ENCODE data around the gene TMEM186. TPM values are rescaled to one million over a fixed set of nuclear protein-coding genes. Genes with fewer than 3 reads are reported as not detected.
A peak's percentile ranks its signal among the peaks of the same experiment; 100 is the strongest.

The TMEM186 gene
- polyA plus RNA-seq (2012; rRNA removed) = 13.2 and 18.2 TPM in 2 replicates
- 16.1 and 16.8 TPM in 2 replicates for polyA plus RNA-seq (2012; cell fraction: cytosol; rRNA removed)
- 15.9 and 16.9 TPM in 2 replicates for polyA plus RNA-seq (2012; cell fraction: nucleus; rRNA removed)

DNA sequence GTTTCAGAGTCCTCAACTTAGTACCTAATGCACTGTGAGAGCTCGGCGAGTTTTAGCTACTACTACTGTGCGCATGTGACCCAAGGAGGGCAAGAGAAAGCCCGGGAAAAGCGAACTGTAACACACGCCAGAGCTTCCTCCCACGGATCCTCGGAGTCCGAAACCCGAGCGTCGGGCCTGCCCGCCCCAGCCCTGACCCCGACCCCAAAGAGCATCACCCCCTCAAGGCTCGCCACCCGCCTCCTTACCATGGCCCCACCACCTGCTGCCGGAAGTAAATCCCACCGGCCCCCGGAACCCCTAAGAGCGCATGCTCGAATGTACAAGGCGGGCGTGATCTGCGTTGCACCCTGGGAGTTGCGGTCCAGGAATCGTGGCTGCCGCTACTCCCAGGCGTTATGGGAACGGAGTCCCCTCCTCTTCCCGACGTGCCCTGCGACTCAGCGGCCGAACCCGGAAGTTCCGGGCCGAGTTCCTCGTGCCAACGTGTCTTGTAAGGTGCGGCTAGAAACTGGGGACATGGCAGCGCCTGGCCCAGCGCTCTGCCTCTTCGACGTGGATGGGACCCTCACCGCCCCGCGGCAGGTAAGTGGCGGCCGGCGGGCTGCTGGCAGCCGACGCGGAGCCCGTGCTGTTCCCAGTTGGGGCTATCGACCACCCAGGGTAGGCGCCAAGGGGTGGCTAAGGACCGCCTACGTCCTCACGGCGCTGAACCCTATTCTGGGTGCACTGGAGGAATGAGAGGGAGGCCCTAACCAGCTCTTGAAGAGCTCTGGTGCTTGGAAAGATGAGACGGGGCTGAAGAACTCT is at the start of gene TMEM186, which contains the start of gene PMM2:
Gene TMEM186, minus strand, starts transcription at position 276 of the 810 bp plus-strand sequence. Its CDS starts 25 bp downstream, at position 251.
Gene PMM2, plus strand, starts transcription at position 476 of the 810 bp plus-strand sequence. Its CDS starts 44 bp downstream, at position 520.
- Histone ChIP-seq H3K79me2 (ENCODE audit: insufficient read depth) (peaks cover 76% of the 10 kb centered on the region), H3K9ac (peak within 1 kb of the TSS; percentile 95), H3K9me3 (no peaks in the 10 kb centered on the region), H3K4me3 (ENCODE audit: low read depth in 2 of 2, low read length in 1 of 2) (peak within 1 kb of the TSS; percentile 86 to 94), H3K27me3 (ENCODE audit: insufficient read depth) (no peaks in the 10 kb centered on the region), H3K4me2 (peak within 1 kb of the TSS; percentile 79), H2AFZ (ENCODE audit: low read depth) (peak within 1 kb of the TSS; percentile 77), H3K4me1 (ENCODE audit: control insufficient read depth in 1 of 2, insufficient read depth in 2 of 2, low read depth in 1 of 2, low read length in 1 of 2) (peaks cover 0 to 27% of the 10 kb centered on the region in 2 experiments), H3K36me3 (replicated peaks in 1 of 2; ENCODE audit: control insufficient read depth in 1 of 2, insufficient read depth in 2 of 2, low read length in 1 of 2) (peaks cover 23 to 29% of the 10 kb centered on the region in 2 experiments), H3K9me2 (no peaks in the 10 kb centered on the region), H4K20me1 (ENCODE audit: insufficient read depth) (peaks cover 37% of the 10 kb centered on the region), H3F3A (replicated peaks; ENCODE audit: insufficient read depth) (no peaks in the 10 kb centered on the region), H3K27ac (ENCODE audit: low read depth in 2 of 2, low read length in 1 of 2) (peak within 1 kb of the TSS; percentile 78 to 88)
- ChIA-PET CTCF (interaction anchor here (0.8 to 2.6 kb wide), 13 partner anchors 15 to 230 kb away, joined by 3 to 11 read pairs (median 4); partner anchors contain the start of gene CARHSP1), POLR2A (interaction anchor here (1.0 to 1.3 kb wide), 2 partner anchors 16 to 71 kb away, joined by 3 to 8 read pairs; partner anchors contain the start of gene CARHSP1)
- DNase-seq = peak; percentile 98
- peak; percentile 98 for TF ChIP-seq SIN3A (IDR thresholded peaks at IDR 0.05; ENCODE audit: borderline replicate concordance, low read depth, low read length)
- TF ChIP-seq CHD2 (IDR thresholded peaks at IDR 0.05; ENCODE audit: low read length, partially characterized antibody) = peak; percentile 76
- TF ChIP-seq TAF1 (IDR thresholded peaks at IDR 0.05; ENCODE audit: borderline replicate concordance, low read depth, low read length) = peak; percentile 81
- peak; percentile 56; the same call in 1 of the 2 replicates for TF ChIP-seq NRF1 (IDR thresholded peaks at IDR 0.05; ENCODE audit: low read depth, low read length)
- peak; percentile 91 for TF ChIP-seq POLR2AphosphoS5 (IDR thresholded peaks at IDR 0.05; ENCODE audit: low read depth, low read length)
- TF ChIP-seq USF2 (IDR thresholded peaks at IDR 0.05; ENCODE audit: borderline replicate concordance, low read depth, low read length) = no peak
- TF ChIP-seq USF1 (IDR thresholded peaks at IDR 0.05; ENCODE audit: borderline replicate concordance, low read depth) = peak; percentile 22; the same call in 1 of the 2 replicates
- no peak for TF ChIP-seq FOXM1 (IDR thresholded peaks at IDR 0.05; ENCODE audit: low read depth)
- TF ChIP-seq YY1 (IDR thresholded peaks at IDR 0.05; ENCODE audit: low read depth) = peak; percentile 65; the same call in 1 of the 2 replicates
- peak; percentile 100 for TF ChIP-seq ELF1 (IDR thresholded peaks at IDR 0.05)
- no peak for TF ChIP-seq MEF2A (IDR thresholded peaks at IDR 0.05; ENCODE audit: borderline replicate concordance, low read depth)
- TF ChIP-seq MXI1 (IDR thresholded peaks at IDR 0.05; ENCODE audit: low read depth, low read length) = peak; percentile 100
- TF ChIP-seq REST (IDR thresholded peaks at IDR 0.05; ENCODE audit: low read depth, low read length) = peak; percentile 30; the same call in 1 of the 2 replicates
- TF ChIP-seq GABPA (IDR thresholded peaks at IDR 0.05; ENCODE audit: low read depth) = peak; percentile 94
- TF ChIP-seq FOXJ3 (CRISPR knock-in tag; IDR thresholded peaks at IDR 0.05) = no peak
- TF ChIP-seq RXRA (IDR thresholded peaks at IDR 0.05; ENCODE audit: borderline replicate concordance, low read depth) = no peak
- peak; percentile 50; the same call in 1 of the 2 replicates for TF ChIP-seq TCF12 (IDR thresholded peaks at IDR 0.05)
- no peak for TF ChIP-seq SMC3 (IDR thresholded peaks at IDR 0.05; ENCODE audit: low read depth, low read length)
- TF ChIP-seq, protein P1, sequence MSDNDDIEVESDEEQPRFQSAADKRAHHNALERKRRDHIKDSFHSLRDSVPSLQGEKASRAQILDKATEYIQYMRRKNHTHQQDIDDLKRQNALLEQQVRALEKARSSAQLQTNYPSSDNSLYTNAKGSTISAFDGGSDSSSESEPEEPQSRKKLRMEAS (IDR thresholded peaks at IDR 0.05; ENCODE audit: low read depth) = peak; percentile 99
- peak in 1 of 2 experiments; percentile 17; a peak in 1 of 4 replicates for TF ChIP-seq EP300 (IDR thresholded peaks at IDR 0.05; ENCODE audit: borderline replicate concordance in 1 of 2, low read depth in 1 of 2, low read length in 1 of 2)
- no peak for TF ChIP-seq RAD21 (IDR thresholded peaks at IDR 0.05; ENCODE audit: low read length)
- 0% methylated on average over 28 of the region's 61 CpGs for WGBS (ENCODE audit: low lambda C conversion rate)
